GM18909 (cell line): ENCODE data around the gene TCP10L.

ENCODE experiments used
- ATAC-seq: cut with Tn5 transposase; IDR thresholded peaks from one replicate; pipeline ENCODE4 v1.9.1; 2021; ENCODE audit warnings: mild to moderate bottlenecking; ENCODE audit not compliant: unreplicated experiment, poor library complexity

The TCP10L gene

GRCh38 chr21:32529679-32530078 lies 55.6 kb downstream of the TCP10L start:
- ATAC-seq, result no peak

GRCh38 chr21:32525282-32525681 lies 60.0 kb downstream of the TCP10L start:
- no peak for ATAC-seq

DNA sequence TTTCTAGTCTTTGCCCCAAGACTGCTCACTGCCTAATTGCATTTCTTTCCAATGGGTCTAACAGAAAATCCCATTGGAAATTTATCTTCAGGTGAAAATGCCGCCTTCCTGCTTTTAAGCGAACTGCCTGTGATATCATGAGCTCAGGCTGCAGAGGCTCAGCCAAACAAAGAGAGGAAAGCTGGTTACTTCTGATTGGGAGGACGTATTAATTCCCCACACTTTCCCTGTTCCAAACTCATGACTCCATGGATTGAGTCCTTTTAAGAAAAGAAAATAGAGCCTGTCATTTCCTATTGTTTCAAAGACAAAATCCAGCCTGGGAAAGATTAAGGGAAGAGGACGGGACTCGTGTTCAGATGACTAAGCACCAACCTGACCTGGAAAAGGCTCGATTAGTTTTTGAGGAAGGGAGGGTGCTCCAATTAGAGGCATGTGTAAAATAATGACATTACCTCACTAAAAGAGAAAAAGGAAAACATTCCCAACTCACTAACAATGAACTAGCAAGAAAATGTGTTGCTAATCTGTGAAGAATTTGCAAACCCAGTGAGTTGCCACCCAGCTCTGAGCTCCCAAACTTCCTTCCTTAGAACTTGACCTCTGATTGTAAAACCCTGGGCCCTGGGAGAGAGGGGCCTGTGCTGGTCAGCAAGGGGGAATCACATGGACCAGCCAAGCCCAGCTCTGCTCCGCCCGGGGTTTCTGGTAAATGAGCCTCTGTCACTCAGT lies 61.2 kb downstream of the TCP10L start:
- ATAC-seq, result no peak
